Glutamatergic neuron (in vitro differentiated cells): Measurements from ENCODE around the gene C8G. TPM values are rescaled to one million over a fixed set of nuclear protein-coding genes. Genes with fewer than 3 reads are reported as not detected.

Experiments used
- DNase-seq: peaks from one replicate; pipeline ENCODE4 v3.0.0; 2022
- H3K27ac Mint-ChIP-seq: one replicate; pipeline ENCODE4 v1.8.0; 2020; ENCODE audit warnings: mild to moderate bottlenecking, mixed read lengths, inconsistent platforms; ENCODE audit not compliant: unreplicated experiment
- H3K27me3 Mint-ChIP-seq: one replicate; pipeline ENCODE4 v1.8.0; 2020; ENCODE audit warnings: mild to moderate bottlenecking, moderate library complexity, mixed read lengths, inconsistent platforms; ENCODE audit not compliant: unreplicated experiment
- H3K36me3 Mint-ChIP-seq: one replicate; pipeline ENCODE4 v1.8.0; 2020; ENCODE audit warnings: mild to moderate bottlenecking, mixed read lengths, inconsistent platforms; ENCODE audit not compliant: unreplicated experiment
- H3K4me1 Mint-ChIP-seq: one replicate; pipeline ENCODE4 v1.8.0; 2020; ENCODE audit warnings: mild to moderate bottlenecking, low read depth, mixed read lengths, inconsistent platforms; ENCODE audit not compliant: unreplicated experiment
- H3K4me3 Mint-ChIP-seq: one replicate; pipeline ENCODE4 v1.8.0; 2020; ENCODE audit warnings: mild to moderate bottlenecking, mixed read lengths, inconsistent platforms; ENCODE audit not compliant: unreplicated experiment
- H3K9me3 Mint-ChIP-seq: one replicate; pipeline ENCODE4 v1.8.0; 2020; ENCODE audit warnings: mild to moderate bottlenecking, moderate library complexity, mixed read lengths, inconsistent platforms; ENCODE audit not compliant: unreplicated experiment
- total RNA-seq: library from RNA; stranded (reverse); fragmentation: NEBNext Ultra II Directional; extraction: Animal tissue kit (Norgen Biotek cat#: 25700); gene quantifications from one replicate; pipeline ENCODE4 v1.2.1, GENCODE V29; 2021; ENCODE audit not compliant: unreplicated experiment
- TF ChIP-seq, protein P1 (sequence below): fragments of 200-600 bp; sonication (generic); IDR thresholded peaks from one replicate; pipeline ENCODE4 v1.5.0; 2021; ENCODE audit not compliant: partially characterized antibody, unreplicated experiment

Gene C8G
- total RNA-seq, 1 donor from 2014 or later = 14.5 TPM

- peaks cover under 1% of the 10 kb centered on the region for H3K36me3 Mint-ChIP-seq
- H3K4me3 Mint-ChIP-seq = no peak overlapping the region
Observed at GRCh38 chr9:136900988-136901515, 44.0 kb upstream of the C8G start.

GRCh38 chr9:136901516-136902258, 43.4 kb upstream of the C8G start:
- peak overlapping the region; percentile 33 for H3K27ac Mint-ChIP-seq
- DNase-seq = no peak
- H3K4me1 Mint-ChIP-seq = peaks cover 24% of the 10 kb centered on the region
- TF ChIP-seq, protein P1, sequence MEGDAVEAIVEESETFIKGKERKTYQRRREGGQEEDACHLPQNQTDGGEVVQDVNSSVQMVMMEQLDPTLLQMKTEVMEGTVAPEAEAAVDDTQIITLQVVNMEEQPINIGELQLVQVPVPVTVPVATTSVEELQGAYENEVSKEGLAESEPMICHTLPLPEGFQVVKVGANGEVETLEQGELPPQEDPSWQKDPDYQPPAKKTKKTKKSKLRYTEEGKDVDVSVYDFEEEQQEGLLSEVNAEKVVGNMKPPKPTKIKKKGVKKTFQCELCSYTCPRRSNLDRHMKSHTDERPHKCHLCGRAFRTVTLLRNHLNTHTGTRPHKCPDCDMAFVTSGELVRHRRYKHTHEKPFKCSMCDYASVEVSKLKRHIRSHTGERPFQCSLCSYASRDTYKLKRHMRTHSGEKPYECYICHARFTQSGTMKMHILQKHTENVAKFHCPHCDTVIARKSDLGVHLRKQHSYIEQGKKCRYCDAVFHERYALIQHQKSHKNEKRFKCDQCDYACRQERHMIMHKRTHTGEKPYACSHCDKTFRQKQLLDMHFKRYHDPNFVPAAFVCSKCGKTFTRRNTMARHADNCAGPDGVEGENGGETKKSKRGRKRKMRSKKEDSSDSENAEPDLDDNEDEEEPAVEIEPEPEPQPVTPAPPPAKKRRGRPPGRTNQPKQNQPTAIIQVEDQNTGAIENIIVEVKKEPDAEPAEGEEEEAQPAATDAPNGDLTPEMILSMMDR = no peak
- H3K27me3 Mint-ChIP-seq = peaks cover 8% of the 10 kb centered on the region
- H3K9me3 Mint-ChIP-seq = peaks cover 11% of the 10 kb centered on the region
- peak overlapping the region; percentile 55 for H3K4me3 Mint-ChIP-seq
- H3K36me3 Mint-ChIP-seq = peaks cover 4% of the 10 kb centered on the region

More at GRCh38 chr9:136900988-136901515, 44.0 kb upstream of the C8G start:
- no peak for DNase-seq
- Mint-ChIP-seq H3K27me3 (peaks cover 8% of the 10 kb centered on the region), H3K27ac (no peak overlapping the region), H3K9me3 (peaks cover 9% of the 10 kb centered on the region), H3K4me1 (peaks cover 24% of the 10 kb centered on the region)
- TF ChIP-seq, protein P1 = no peak

- Mint-ChIP-seq H3K27me3 (peaks cover 6% of the 10 kb centered on the region), H3K9me3 (peaks cover 8% of the 10 kb centered on the region), H3K36me3 (peaks cover 4% of the 10 kb centered on the region), H3K4me1 (peaks cover 24% of the 10 kb centered on the region), H3K27ac (peak overlapping the region; percentile 17), H3K4me3 (no peak overlapping the region)
- DNase-seq = no peak
- TF ChIP-seq, protein P1 = no peak
Observed at GRCh38 chr9:136902259-136902821, 42.7 kb upstream of the C8G start.

DNA sequence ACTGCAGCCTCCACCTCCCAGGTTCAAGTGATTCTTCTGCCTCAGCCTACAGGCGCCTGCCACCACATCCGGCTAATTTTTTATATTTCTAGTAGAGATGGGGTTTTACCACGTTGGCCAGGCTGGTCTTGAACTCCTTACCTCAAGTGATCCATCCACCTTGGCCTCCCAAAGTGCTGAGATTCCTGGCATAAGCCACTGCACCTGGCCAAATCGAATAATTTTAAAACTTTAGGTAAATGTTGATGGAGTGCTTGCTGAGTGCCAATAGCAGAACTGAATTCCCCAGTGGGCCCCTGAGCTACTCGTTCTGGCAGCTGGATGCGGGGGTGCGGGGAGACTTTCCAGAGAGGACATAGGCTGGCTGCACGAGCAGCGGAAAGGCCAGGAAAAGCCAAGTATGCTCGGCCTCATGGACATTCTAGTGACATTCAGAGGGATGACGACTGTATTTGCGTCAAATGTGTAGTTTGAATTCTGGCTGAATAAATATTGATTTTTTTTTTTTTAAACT, 41.9 kb upstream of the C8G start:
- peaks cover 24% of the 10 kb centered on the region for H3K4me1 Mint-ChIP-seq
- peak; percentile 50 for DNase-seq
- H3K4me3 Mint-ChIP-seq = peak overlapping the region; percentile 74
- peaks cover 6% of the 10 kb centered on the region for H3K27me3 Mint-ChIP-seq
- H3K9me3 Mint-ChIP-seq = peaks cover 8% of the 10 kb centered on the region
- TF ChIP-seq, protein P1 = no peak
- peaks cover 4% of the 10 kb centered on the region for H3K36me3 Mint-ChIP-seq
- peak overlapping the region; percentile 93 for H3K27ac Mint-ChIP-seq

DNA sequence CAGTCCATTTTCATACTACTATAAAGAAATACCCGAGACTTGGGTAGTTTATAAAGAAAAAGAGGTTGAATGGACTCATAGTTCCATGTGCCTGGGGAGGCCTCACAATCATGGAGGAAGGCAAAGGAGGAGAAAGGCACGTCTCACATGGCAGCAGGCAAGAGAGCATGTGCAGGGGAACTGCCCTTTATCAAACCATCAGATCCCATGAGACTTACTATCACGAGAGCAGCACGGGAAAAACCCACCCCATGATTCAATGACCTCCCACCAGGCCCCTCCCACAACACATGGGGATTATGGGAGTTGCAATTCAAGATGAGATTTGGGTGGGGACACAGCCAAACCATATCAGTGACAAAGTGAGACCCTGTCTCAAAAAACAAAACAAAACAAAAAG, 38.8 kb upstream of the C8G start:
- Mint-ChIP-seq H3K4me1 (peaks cover 20% of the 10 kb centered on the region), H3K36me3 (peaks cover 4% of the 10 kb centered on the region), H3K27ac (no peak overlapping the region), H3K27me3 (peaks cover 5% of the 10 kb centered on the region), H3K9me3 (peaks cover 6% of the 10 kb centered on the region), H3K4me3 (no peak overlapping the region)
- TF ChIP-seq, protein P1 = no peak
- DNase-seq = no peak
